Stimulated activated CD4-positive, alpha-beta T cell treated with anti-CD3 and anti-CD28 coated beads, TNF-alpha, amount 100 ng/mL, for 1 hour (primary cell): ENCODE results near the gene TRIM10.

Experiments
- DNase-seq, 3 donors: peaks; one replicate each; pipeline ENCODE4 v3.0.0-alpha.2; 2020; ENCODE audit warnings: low read depth in 3 of 3, low spot score in 1 of 3

TRIM10 gene

DNA sequence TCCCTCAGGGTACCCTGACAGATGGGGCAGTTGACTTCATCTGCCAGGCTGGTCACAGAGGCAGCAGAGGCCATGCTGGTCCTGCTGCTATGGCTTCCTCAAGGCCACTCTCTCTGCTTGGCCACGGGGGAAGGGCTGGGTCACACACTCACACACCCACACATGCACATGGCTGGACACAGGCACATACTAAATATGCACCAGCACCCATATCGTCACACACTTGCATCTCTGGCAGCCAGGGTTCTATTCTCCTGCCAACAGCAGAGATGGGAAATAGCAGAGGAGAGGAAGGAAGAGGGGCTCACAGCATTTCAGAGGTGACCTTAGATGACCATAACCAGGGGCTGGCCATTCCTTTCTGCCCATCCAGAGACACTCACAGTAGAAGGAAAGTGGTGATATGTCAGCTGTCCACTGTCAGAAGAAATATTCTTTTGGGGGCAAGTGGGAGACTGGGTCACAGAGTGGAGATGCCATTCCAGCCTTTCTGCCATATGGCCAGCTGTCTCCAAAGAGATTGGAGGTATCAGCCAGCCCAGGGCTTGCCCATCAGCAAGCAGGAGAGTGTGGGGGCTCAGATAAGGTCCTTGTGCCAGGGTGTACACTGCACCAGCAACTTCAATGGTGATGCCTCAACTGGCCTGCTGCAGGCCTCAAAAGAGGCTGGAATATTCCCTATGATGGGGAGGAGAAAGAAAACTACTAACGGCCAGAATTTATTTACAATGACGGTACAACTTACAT, at the start of gene TRIM10:
Gene TRIM10, minus strand, starts transcription at position 427 of the 747 bp plus-strand sequence. Its CDS starts 353 bp downstream, at position 74.
- no peak for DNase-seq

GRCh38 chr6:30207619-30208295, 46.7 kb upstream of the TRIM10 start:
- DNase-seq = no peak

GRCh38 chr6:30206799-30207618, 46.0 kb upstream of the TRIM10 start:
- no peak for DNase-seq

GRCh38 chr6:30206152-30206551, 45.1 kb upstream of the TRIM10 start:
- no peak for DNase-seq

- DNase-seq = no peak
These were observed 43.1 kb upstream of the TRIM10 start for GRCh38 chr6:30204116-30204515.

- DNase-seq = no peak
These were observed 41.4 kb upstream of the TRIM10 start for GRCh38 chr6:30202366-30202765.

DNA sequence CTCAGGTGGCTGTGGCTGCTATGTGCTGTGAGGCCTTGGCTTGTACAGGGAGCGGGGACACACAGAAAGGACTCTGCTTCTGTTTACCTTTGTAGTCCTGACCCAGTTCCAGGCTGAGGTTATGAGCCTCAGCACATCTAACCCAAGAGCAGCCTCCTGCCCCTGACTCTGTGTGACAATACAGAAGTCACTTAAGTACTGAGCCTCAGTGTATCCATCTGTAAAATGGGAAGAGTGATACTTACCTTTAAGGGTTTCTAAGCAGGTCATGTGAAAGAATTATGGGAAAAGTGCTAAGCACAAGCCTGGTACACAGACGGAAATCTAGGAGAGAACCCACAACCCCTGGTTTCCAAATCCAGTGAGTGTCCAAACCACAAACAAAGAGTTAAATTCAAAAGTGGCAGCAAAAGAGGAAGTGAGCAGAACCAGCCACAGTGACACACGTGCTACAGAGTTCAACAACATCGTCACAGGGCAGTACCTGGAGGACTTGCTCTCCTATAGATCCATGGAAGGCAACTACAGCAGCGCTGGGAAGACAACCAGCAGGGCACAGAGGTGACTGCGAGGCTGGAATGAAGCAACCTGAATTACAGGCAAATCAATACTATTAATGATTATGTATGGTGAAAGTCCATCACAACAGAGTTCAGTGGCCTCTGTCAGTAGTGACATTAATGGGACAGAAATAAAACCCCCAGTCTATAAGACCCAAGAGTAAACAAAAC, 39.7 kb upstream of the TRIM10 start:
- DNase-seq = no peak

DNA sequence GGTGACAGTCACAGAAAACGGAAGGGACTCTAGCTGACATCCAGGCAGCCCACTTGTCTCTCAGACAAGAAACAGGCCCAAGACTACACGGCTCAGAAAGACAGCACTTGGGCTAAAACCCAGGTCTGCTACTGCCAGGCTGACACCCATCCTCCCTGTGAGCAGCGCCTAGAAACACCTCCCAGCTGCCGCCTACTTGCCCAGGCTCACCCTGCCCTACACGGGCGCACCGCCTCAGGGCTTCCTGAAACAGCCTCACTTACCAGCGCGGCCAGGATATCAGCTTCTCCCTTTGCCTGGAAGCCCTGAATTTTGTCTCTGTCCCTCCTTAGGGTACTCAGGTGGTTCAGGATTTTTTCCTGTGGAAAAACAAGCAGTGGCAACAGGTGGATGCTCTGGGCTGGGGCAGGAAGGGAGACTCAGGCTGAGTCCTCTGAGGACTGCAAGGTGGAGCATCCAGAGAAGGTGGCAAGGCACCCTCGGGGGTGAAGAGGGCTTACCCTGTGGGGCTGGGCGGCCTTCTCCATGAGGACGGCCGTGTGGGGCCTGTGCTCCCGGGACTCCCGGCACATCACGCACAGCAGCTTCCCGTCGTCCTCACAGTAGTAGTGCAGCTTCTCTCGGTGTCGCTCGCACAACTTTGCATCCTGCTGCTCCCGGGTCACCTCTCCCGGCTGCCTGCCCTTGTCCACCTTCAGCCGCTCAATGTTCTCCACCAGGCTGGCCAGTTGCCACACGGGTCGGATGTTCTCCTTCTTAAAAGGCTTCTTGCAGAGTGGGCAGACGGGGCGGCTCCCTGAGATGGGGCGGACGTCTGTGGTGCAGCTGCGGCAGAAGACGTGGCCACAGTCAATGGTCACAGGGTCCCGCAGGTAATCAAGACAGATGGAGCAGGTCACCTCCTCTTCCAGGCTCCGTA, 37.4 kb upstream of the TRIM10 start:
- DNase-seq = no peak

- DNase-seq = no peak
These were observed 35.4 kb upstream of the TRIM10 start for GRCh38 chr6:30196376-30196775.

GRCh38 chr6:30195951-30196350, 34.9 kb upstream of the TRIM10 start:
- no peak for DNase-seq

GRCh38 chr6:30194797-30195690, 34.0 kb upstream of the TRIM10 start:
- no peak for DNase-seq

GRCh38 chr6:30192076-30192475, 31.1 kb upstream of the TRIM10 start:
- no peak for DNase-seq

DNA sequence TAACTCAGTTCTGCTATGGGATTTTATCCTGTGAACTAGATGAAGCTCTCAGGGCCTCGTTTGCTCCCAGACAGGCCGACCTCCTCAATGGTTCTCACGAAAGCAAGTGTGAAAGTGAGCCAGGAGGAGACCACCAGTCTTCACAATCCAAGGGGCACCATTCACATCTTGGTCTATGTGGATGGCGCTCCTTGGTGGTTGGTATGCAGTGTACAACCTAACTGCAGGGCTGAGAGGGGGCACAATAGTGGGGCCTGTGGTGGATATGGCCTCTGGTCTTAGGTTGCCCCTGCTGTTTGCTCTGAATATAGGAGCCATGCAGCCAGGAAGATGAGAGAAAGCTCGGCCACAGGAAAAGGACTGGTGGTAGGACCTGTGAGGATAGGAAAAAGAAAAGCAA, 27.5 kb upstream of the TRIM10 start:
- DNase-seq = no peak

DNA sequence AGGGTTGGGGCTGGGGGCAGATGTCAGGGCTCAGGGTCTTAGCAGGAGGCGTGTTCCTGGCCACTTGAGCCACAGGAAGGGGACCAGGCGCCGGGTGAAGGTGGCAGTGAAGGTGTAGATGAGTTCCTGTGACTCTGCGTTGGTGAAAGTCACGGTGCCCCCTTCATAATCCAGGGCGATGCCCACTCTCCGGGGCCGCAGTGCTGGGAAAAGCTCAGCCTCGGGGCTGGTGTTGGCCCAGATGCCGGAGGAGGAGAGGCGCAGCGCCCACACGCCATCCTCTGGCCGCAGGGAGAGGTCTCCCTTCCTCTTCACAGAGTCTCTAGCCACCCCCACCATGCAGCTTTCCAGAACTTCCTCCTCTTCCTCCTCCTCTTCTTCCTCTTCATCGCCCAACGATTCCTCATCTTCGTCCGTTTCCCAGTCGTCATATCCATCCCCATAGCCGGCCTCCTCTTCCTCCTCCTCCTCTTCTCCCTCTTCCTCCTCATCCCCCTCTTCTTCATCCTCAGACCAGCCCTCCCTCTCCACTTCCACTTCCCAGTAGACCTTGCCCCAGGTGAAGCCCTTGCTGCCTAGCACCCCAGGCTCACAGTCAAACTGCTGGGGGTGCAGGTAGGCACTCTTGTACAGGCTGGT, 25.0 kb upstream of the TRIM10 start:
- no peak for DNase-seq

DNA sequence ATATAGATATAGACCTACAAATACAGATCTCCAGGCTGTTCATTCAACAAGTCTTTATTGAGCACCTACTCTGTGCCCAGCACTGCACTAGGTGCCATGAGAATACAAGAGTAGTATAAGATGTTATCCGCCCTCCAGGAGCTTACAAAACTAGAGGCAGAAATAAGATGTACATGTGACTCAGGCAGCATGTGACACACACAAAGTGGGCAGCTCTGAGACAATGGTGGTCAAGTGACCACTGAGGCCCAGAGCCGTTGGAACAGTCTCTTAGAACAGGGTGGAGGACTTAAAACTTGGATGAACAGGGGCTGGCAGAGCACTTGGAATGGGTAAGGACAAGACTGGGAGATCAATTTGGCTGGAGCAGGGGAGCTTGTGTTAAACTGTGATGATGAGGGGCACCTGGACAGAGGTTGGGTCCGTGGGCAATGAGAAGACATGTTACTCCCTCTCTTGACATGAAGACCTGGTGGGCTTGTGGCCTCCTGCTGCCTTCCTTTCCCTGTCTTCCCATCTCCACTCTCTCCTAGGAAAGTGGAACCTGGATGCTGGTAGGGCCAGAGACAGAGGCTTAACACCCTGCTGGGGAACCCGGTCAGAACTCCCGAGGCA, 23.5 kb upstream of the TRIM10 start:
- no peak for DNase-seq

- DNase-seq = no peak
These were observed 19.1 kb upstream of the TRIM10 start for GRCh38 chr6:30180145-30180544.

- no peak for DNase-seq
These were observed 17.8 kb upstream of the TRIM10 start for GRCh38 chr6:30178837-30179236.

DNA sequence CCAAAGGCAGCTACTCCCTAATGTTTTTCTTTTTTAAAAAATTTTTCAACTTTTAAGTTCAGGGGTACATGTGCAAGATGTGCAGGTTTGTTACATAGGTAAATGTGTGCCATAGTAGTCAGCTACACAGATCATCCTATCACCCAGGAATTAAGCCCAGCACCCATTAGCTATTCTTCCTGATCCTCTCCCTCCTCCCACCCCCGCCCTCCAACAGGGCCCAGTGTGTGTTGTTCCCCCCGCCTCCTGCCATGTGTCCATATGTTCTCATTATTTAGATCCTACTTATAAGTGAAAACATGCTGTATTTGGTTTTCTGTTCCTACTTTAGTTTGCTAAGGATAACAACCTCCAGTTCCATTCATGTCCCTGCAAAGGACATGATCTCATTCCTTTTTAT, 14.8 kb upstream of the TRIM10 start:
- DNase-seq = no peak
